HG03521 (cell line): ENCODE measurements around the gene ASAP2.

Source experiments
- ATAC-seq: cut with Tn5 transposase; IDR thresholded peaks from one replicate; pipeline ENCODE4 v1.9.1; 2021; ENCODE audit warnings: mild to moderate bottlenecking, moderate library complexity; ENCODE audit not compliant: unreplicated experiment

The ASAP2 gene

DNA sequence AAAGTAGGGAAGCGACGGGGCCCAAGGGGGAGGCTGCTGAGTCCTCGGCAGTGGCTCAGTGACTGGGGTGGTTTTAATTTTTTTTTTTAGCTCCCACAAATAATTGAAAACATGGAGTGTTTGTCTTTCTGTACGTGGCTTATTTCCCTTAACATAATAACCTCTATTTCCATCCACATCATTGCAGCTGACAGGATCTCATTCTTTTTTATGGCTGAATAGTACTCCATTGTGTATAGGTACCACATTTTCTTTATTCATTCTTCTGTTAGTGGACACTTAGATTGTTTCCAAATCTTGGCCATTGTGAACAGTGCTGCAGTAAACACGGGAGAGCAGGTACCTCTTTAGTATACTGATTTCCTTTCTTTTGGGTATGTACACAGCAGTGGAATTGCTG is 65.1 kb downstream of the ASAP2 start:
- no peak for ATAC-seq

DNA sequence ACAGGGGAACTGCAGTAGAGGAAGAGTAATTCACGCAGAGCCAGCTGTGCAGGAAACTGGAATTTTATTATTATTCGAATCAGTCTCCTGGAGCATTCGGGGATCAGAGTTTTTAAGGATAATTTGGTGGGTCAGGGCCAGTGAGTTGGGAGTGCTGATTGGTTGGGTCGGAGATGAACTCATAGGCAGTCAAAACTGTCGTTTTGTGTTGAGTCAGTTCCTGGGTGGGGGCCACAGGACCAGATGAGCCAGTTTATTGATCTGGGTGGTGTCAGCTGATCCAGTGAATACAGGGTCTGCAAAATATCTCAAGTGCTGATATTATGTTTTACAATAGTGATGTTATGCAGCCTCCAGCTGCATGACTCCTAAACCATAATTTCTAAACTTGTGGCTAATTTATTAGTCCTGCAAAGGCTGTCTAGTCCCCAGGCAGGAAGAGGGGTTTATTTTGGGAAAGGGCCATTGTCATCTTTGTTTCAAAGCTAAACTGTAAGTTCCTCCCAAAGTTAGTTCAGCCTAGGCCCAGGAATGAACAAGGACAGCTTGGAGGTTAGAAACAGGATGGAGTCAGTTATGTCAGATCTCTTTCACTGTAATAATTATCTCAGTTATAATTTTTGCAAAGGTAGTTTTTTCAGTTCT is 67.0 kb downstream of the ASAP2 start:
- ATAC-seq: no peak

DNA sequence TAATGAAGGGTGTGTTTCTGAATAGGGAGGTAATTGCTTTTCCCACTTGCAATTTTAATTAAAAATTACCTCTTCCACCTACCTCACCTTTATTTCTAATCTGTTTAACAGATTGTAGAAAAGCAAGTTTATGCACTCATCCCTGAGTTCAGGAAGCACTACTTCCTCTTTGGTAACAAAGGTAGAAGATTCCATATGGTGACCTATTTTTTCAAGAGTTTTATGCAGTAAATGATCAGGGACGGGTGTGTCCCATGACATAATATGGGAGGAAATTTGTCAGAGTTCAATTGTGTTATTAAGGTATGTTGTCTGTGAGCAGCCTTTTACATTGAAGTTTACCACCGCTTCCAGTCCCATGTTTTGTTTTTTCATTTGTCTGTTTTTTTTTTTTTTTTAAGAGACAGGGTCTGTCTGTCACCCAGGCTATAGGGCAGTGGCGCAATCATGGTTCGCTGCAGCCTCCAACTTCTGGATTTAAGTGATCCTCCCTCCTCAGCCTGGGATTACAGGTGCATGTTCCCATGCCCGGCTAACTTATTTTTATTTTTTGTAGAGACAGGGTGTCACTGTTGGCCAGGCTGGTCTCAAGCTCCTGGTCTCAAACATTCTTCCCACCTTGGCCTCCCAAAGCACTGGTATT is 68.2 kb downstream of the ASAP2 start:
- ATAC-seq: no peak

DNA sequence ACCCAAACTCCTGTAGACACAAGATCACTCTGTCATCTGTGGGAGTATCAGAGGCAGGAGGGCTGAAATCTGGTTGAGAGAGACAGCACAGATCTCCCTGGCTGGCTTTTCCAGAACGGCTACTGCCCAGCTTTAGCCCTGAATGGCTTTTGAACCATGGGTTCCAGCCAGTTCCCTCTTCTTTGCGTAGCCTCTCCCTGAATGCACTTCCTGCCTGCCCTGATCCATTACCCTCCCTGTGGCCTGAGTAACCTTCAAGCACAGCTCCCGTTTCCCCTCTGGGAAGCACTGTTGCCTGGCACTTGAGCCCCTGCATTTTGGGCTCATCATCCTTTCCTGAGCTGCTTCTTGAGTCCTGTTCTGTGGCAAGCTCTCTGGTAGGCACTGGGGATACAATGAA is 68.8 kb downstream of the ASAP2 start:
- ATAC-seq: no peak

DNA sequence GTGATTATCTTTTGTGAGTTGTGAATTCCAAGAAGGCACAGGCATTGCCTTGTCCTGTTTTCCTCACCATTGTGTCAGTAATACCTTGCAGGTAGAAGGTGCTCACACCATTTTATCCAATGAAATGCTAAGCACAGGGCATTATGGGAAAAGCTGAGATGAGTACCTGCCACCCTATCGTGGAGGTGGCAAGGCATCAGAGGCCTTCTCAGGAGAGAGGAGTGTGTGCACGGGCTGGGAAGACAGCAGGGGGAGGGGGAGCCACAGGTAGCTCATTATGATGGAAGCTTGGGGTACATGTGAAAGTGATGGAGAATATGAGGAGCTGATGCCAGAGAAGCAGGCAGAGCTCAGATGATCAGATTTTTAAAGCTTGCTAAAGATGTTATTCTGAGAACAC is 69.5 kb downstream of the ASAP2 start:
- no peak for ATAC-seq

DNA sequence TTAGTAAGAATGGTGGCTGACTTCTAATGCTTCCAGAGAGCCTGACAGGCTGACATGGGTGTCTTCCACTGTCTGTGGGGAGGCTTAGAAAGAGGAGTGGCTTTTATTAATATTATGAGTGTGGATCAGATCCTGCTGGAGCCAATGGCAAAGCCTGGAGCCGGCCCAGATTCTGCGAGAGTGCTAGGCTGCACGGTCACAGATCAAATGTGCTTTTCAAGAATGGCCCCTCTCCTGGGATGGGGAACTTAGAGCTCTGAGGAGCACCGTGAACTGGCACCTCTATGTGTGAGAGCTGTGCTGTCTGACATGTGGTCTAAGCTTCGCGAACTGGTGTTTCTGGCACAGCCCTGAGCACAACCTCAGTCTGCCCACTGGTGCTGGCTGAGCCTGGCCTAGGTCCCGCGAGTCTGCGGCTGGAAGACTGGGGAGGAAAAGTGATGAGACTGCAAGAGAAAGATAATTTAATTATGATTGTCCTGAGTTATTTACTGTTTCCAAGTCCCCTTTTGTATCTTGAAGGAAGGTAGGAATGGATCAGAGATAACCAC is 70.4 kb downstream of the ASAP2 start:
- ATAC-seq: no peak

DNA sequence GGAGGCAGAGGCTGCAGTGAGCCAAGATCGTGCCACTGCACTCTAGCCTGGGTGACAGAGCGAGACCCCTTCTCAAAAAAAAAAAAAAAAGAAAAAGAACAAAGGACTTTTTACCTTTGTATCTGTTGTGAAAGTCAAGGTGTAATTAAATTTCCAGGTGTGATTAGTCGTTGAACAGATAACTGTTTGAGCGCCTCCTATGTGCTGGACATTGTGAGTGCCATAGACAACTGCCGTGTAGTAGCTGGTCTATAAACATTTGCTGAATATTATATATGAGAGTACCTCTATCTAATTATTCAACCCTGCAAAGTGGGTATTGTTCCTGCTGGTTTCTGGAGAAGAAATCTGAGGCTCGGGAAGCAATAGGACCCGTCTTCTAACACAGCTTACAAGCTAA is 71.8 kb downstream of the ASAP2 start:
- ATAC-seq: no peak

DNA sequence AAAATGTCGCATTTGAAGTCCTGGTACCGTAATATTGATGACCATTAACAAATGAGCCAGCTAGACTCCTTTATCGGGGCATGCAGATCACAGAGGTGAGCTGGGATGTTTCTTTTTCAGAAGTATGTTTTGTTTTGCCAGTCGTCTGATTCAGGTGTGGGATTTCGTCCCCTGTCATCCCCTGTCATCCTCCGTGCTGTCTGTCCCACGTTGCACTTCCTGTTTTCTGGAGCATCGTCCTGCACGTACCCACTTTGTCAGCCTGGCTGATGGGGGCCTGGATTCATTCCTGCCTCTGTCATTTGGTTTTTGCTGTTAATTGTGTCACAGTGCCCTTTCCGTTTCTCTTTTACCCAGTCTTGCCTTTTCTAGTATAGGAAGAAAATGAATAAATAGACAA is 72.8 kb downstream of the ASAP2 start:
- no peak for ATAC-seq

DNA sequence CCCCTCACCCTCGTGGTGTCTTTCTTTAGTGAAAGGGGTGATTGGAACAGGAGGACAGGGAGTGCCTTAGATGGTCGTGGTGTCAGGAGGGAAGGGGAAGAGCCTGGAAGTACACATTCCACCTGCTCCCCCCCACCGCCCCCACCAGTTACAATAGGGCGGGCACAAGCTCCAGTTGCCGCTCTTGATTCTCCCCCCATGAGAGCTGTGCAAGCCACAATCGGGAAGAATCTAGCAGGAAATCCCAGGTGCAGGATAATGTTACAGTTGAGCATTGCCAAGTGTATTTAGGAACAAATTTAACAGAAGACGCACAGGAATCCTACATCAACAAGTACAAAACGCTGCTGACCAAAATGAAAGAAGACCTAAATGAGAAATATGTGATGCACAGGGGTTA is 73.6 kb downstream of the ASAP2 start:
- ATAC-seq: no peak

DNA sequence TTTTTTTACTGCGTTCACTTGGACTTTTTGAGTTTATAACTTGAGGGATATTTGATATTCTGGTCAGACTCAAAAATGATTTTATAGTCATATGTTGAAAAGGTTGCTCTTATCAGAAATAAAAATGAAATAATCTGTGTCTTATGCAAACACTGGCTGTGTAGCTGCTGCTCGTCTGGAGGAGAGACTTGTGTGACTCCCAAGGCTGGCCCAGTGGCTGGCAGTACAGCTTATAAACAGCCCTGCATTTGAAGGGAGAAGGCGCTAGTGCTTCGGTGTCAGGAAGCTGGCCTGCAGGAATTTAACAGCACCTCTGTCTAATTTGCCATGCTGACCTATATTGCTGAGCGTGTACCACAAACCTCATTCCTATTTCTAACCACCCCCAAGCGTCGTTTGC is 74.5 kb downstream of the ASAP2 start:
- ATAC-seq: no peak

DNA sequence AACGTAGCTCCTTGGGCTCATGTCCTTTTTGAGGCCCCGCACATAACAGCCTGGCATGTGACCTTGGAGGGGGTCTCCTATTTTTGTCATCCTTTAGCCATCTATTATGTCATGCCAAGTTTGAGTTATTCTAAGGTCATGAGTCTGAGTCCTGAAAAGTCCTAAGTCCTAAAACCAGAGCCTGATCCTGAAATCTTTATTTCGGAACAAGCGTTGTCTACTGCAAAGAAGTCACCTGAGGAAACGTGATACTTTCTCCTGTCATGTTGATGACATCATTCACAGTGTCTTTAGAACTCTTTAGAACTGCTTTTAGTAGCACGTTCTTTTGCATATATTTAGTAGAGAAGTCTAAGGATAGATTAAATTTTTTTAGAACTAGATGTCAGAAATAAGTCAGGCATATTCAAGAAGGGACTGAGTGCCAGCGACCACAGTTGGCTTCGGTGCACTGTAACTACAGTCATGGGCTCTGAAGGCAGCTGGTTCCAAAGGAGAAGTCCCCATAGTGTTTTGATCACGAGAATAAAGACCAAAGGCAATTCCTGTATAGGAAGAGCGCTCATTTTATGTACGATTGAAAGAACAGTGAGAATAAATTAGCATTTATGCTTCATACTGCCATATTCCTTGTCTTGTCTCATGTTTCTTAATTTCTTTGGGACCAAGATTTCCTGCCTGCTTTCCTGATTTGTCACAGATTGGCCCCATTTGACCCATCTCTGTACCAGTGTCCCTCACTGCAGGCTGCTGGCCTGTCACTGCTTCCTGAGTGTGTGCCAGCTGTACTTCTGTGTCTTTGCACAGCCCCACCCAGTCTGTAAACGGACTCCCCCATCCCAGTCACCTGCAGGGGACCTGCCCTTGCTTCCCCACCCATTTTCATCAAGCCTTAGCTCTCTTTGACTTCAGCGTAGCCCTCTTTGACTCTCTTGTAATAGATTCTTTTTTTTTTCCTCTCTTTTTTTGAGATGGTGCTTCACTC is 75.8 kb downstream of the ASAP2 start:
- ATAC-seq: no peak

DNA sequence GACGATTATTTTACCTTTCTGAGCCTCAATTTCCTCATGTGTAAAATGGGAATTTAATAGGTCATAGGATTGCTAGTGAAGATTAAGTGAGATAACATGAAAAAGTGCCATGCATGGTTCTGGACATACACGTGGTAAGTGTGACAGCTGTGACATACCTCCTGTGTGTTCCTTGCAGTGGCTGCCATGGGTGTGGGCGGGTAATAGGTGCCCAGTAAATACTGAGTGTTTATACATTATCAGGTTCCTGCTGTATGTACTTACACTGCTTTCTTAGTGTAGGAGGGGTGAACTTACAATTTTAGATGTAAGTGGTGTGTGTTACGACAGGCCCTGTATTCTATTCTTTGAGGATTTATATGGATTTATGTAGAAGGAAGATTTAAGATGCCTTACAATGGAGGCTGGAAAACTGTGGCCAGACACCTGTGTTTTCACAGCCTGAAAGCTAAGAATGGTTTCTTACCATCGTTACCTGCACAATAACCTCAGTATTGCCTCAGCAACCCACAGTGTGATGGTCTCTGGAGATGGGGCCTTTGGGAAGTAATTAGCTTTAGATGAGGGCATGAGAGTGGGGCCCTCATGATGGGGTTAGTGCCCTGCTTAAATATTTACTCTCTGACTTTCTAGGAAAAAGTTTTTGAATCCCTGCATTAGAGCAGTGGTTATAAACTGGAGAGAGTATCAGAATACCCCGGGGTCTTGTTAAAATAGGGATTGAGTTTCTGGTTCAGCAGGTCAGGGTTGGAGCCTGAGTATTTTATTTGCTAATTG is 78.1 kb downstream of the ASAP2 start:
- no peak for ATAC-seq

DNA sequence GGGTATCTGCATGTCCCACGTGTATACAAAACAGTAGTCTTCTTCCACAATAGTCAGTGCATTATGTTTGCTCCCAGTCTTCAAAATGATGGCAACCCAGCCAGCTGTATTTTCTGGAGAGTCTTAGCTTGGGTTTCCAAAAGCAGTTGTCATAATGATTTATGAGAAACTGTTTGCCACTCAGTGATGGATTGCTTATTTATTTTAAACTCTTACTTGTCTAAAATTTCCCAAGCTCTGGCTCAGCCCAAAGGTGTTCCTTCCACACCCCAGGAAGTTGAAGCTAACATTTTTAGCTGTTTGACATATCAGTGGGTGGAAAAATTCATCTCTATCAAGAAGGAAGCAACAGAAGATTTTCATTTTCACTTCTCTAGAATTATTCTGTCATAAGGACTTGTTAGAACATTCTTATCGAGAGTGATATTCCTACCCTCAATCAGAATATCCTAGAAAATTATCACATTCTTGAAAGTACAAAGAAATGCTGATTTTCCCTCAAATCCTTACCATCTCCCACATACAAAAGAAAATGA is 78.8 kb downstream of the ASAP2 start:
- no peak for ATAC-seq

DNA sequence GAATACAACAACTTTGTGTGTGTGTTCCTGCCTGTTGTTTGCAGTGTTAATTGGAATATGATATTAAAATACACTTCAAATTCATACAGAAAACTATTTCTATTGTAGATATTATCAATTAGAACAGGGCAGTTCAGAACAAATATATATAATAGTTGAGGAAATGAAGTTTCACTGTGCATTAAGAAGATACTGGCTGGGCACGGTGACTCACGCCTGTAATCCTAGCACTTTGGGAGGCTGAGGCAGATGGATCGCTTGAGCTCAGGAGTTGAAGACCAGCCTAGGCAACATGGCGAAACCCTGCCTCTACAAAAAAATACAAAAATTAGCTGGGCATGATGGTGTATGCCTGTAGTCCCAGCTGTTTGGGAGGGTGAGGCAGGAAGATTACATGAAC is 79.3 kb downstream of the ASAP2 start:
- no peak for ATAC-seq

DNA sequence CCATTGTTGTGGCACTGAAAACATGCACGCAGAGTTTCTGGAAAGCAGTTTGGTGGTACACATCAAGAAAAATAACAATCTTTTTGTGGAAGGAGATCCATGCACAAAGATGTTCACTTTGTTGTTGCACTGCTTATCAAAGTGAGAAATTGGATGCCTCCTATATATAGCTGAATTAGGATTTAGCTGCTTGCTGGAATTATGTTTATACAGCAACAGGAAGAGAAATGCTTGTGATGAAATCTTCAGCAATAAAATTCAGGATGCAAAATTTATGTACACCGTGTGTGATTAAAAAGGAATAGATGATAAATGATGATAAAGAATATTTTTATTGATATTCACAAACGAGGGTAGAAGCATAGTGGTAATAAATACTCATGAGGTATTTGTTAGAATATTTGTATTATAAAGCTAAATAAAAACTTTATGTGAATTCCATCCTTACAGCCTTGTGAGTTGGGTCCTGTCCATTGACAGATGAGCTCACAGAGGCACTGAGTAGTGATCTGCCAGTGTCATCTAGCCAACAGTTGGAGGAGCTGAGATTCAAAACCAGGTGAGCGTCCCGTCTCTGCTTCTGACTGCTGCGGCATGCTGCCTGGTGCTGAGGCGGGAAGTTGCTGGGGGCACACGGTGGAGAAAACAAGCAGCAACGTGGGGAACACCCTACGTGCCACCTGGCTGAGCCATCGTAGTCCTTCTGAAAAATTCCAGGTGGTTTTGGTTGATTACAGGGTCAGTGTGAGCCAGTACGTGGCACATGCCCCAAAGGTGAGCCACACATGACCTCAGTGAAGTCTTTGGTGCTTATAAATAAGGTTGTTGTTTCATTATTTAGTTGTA is 80.2 kb downstream of the ASAP2 start:
- ATAC-seq: no peak

DNA sequence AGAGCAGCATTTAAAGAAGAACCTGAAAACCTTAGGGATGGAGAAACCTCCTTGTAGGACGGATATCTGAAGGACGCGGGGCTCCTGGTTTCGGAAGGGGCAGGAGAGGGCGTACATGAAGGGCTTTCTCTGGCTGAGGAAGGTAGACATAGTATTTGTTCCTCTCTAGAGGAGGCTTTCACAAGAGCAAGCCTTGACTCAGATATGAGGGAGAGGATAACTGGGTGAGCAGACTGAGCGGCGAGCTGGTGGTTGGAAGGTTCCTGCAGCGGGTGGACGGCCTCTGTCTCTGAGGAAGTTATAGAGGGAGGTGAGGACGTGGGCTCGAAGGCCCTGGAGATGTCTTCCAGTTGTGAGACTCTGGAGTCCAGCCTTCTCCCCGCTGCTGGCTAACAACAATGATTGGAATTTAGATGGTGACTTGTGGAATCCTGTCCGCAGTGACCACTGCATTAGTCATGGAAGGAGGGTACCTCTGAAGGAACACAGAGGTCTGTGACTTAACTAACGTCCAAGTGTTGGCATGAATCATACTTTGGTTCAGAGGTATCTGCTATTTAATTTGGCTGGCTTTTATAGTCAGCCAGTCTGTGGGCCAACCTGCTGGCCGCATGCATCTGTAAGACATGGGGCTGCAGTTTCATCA is 80.9 kb downstream of the ASAP2 start:
- no peak for ATAC-seq

DNA sequence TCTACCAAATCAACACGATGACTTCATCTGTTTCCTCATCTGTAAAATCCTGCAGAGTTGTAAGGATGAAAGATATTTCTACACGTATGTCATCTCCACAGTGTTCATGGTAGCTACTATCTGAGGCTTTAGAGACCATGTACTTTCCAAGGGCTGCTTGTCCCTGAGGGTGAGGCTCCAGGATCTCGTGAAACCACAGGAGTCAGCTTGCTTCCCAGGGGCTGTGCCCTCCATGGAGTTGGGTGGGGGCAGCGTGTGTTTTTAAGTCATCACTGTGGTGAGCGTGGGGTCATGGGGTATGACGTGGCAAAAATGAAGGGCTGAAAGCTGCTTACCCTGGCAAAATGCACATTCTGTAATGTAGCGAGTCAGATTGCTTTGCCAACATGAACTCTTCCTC is 81.6 kb downstream of the ASAP2 start:
- ATAC-seq: no peak

DNA sequence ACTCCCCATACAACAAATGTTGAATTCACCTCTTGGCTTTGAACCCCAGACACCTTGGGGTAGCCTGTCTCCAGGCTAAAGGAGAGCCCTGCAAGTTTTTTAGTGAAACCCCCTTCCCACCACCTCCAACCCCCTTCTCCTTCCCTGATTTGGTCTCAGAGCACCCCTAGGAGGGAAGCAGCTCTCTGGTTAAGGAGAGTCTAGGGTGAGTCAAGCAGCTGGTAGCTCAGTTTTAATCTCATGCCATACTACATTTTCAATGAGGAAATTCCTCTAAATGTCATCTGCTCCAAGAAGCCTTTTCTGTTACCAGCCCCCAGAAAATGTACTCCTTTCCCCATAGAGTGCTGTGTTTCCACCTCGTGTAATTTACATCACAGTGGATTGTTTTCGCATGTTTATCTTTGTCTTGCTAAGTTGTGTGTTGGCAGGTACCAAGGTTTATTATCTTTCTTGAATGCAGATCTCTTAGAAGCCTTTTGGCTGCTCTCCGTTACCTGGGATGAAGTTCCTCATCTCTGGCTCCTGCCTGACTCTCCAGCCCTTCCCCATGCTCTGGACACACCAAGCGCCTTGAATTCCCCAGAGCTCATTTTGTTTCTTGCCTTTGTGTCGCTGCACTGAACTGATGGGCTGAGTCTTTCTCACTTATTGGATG is 82.2 kb downstream of the ASAP2 start:
- ATAC-seq: no peak

DNA sequence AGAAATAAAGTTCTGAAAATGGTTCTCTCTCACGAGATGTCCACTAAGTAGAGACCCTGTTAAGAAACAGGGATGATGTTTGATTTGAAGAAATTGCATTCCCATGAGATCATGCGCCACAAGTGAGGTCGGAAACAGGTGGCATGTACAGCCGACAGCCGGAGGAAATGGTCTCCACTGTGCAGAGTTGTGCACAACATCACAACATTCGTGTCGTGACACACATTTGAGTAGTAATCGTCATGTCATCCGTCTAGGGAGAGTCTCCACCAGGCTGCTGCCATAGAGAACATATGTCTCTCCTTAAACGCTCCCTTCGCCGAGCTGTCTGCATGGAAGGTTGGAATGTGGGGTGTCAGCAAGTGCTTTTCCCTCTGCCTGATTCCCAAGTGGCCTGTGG is 84.7 kb downstream of the ASAP2 start:
- no peak for ATAC-seq
